Measurements from ENCODE around the gene TMEM232.

TMEM232 gene

DNA sequence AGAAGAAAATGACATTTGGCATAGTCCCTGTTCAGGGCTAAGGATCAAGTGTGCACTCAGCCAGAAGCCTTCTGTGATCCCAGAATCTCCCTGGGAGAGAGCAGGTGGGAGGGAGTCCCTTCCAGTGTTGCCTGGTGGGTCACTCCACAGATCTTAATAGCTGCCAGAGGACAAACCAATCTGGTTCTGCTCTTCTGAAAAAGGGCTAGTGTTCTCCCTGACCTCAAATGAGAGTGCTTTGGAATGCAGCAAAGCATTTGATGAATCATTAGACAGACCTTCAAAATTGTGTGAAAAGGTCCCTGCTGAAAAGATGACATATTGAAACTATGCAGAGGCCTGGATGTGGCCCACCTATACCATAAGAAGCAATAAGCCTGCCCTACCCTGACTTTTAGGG lies 339.7 kb downstream of the TMEM232 start:
- Histone ChIP-seq H3K4me3 (ENCODE audit: low read length in 2 of 2) (no peak overlapping the region), H3K36me3 (ENCODE audit: control insufficient read depth in 2 of 2, insufficient read depth in 2 of 2, low read length in 2 of 2) (no peaks in the 10 kb centered on the region), H3K9me3 (ENCODE audit: control insufficient read depth in 2 of 2, low read length in 2 of 2) (no peaks in the 10 kb centered on the region), H3K27ac (ENCODE audit: low read depth in 2 of 2, low read length in 2 of 2) (no peak overlapping the region), H3K27me3 (ENCODE audit: control insufficient read depth in 2 of 2, insufficient read depth in 2 of 2, low read length in 2 of 2) (no peaks in the 10 kb centered on the region), H3K4me1 (ENCODE audit: control insufficient read depth in 2 of 2, insufficient read depth in 2 of 2, low read length in 2 of 2) (no peaks in the 10 kb centered on the region), H3K9ac (ENCODE audit: low read depth in 1 of 2, low read length in 2 of 2) (no peak overlapping the region)

DNA sequence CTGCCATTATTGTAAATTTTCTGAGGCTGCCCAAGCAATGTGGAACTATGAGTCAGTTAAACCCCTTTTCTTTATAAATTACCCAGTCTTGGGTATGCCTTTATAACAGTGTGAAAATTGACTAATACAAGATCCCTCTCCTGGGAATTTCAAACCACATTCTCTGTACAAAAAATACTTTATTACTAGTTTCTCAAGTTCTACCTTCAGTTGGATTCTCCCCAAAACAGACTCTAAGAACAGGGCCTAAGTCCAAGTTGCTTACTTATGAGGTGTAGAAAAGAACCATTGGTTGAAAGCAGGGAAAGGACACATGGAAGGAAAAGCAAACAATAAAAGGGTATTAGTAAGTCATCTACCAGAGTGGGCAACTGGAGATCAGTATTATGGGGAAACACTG lies 343.2 kb downstream of the TMEM232 start:
- no peak overlapping the region for H3K9ac ChIP-seq (ENCODE audit: low read depth in 1 of 2, low read length in 2 of 2)
- no peaks in the 10 kb centered on the region for H3K9me3 ChIP-seq (ENCODE audit: control insufficient read depth in 2 of 2, low read length in 2 of 2)
- no peaks in the 10 kb centered on the region for H3K36me3 ChIP-seq (ENCODE audit: control insufficient read depth in 2 of 2, insufficient read depth in 2 of 2, low read length in 2 of 2)
- no peaks in the 10 kb centered on the region for H3K4me1 ChIP-seq (ENCODE audit: control insufficient read depth in 2 of 2, insufficient read depth in 2 of 2, low read length in 2 of 2)
- H3K27me3 ChIP-seq (ENCODE audit: control insufficient read depth in 2 of 2, insufficient read depth in 2 of 2, low read length in 2 of 2): no peaks in the 10 kb centered on the region
- H3K4me3 ChIP-seq (ENCODE audit: low read length in 2 of 2): no peak overlapping the region
- H3K27ac ChIP-seq (ENCODE audit: low read depth in 2 of 2, low read length in 2 of 2): no peak overlapping the region

DNA sequence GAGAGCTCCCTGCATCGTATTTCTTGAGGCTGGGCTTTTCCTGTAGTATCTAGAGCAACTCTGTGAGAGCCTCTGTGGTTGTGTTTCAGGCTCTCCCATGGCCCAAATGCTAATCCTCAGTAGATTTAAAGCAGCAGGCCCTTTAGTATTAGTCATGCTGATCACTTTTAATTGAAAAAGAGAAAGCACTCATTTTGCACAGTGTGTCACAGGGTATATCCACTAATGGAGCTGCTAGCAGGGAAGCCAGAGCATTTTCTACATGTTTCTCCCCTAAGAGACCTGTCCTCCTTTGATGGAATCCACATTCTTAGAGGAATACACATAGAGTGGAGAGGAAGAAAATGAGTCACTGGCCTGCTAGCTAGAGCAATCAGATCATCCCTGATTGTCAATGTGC lies 348.5 kb downstream of the TMEM232 start:
- H3K36me3 ChIP-seq (ENCODE audit: control insufficient read depth in 2 of 2, insufficient read depth in 2 of 2, low read length in 2 of 2): no peaks in the 10 kb centered on the region
- no peaks in the 10 kb centered on the region for H3K4me1 ChIP-seq (ENCODE audit: control insufficient read depth in 2 of 2, insufficient read depth in 2 of 2, low read length in 2 of 2)

DNA sequence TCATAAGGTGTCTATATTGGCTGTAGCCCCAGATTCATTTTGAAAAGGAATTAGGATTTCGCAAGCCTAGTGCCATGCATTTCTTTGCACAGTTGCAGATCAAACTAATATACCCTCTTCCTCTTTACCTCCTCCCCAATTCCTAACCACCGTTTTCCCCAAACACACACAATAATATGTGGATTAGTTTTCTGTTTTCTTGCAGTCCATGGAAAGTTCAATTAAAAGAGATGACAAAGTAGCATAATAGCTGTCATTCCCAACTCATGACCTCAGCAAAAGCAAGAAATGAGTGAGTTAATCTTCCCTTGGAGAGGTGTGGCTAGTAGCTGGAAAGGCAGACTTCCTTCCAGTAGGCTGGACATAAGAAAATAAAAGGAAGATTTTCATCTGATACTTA lies 349.1 kb downstream of the TMEM232 start:
- Histone ChIP-seq H3K27me3 (ENCODE audit: control insufficient read depth in 2 of 2, insufficient read depth in 2 of 2, low read length in 2 of 2) (no peaks in the 10 kb centered on the region), H3K27ac (ENCODE audit: low read depth in 2 of 2, low read length in 2 of 2) (no peak overlapping the region), H3K9ac (ENCODE audit: low read depth in 1 of 2, low read length in 2 of 2) (no peak overlapping the region), H3K4me3 (ENCODE audit: low read length in 2 of 2) (no peak overlapping the region), H3K4me1 (ENCODE audit: control insufficient read depth in 2 of 2, insufficient read depth in 2 of 2, low read length in 2 of 2) (no peaks in the 10 kb centered on the region), H3K9me3 (ENCODE audit: control insufficient read depth in 2 of 2, low read length in 2 of 2) (no peaks in the 10 kb centered on the region), H3K36me3 (ENCODE audit: control insufficient read depth in 2 of 2, insufficient read depth in 2 of 2, low read length in 2 of 2) (no peaks in the 10 kb centered on the region)

More for the DNA sequence above, 348.5 kb downstream of the TMEM232 start:
- Histone ChIP-seq H3K27ac (ENCODE audit: low read depth in 2 of 2, low read length in 2 of 2) (no peak overlapping the region), H3K4me3 (ENCODE audit: low read length in 2 of 2) (no peak overlapping the region), H3K27me3 (ENCODE audit: control insufficient read depth in 2 of 2, insufficient read depth in 2 of 2, low read length in 2 of 2) (no peaks in the 10 kb centered on the region), H3K9ac (ENCODE audit: low read depth in 1 of 2, low read length in 2 of 2) (no peak overlapping the region), H3K9me3 (ENCODE audit: control insufficient read depth in 2 of 2, low read length in 2 of 2) (no peaks in the 10 kb centered on the region)

DNA sequence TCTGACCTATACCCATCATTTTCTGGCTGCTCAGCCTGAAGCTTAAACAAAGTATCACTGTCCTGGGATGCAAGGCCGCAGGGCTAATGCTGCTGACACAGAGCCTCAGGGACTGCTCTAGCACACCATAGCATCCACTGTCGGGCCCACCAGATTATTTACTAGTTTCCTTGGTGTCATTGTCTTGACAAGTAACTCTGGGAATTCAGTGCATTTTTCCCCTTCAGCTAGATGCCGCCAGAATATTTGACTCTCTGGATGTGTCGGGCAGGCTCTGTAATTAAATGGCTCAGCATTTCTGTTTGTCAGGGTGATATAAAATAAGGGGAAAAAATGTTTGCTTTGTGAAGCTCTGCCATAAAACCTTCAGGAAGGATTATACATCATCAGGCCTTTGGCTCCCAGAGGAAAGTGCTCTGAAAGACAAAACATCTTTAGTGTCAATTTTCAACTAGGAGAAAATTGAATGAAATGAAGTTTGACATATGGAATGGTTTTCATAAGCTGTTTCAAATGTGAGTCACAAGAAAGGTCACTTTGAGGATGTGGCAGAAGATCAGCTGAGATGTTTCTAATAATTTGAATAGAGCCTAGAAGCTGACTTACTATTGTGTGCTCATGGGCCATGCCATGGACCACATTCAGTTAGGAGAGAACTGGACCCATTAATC lies 350.1 kb downstream of the TMEM232 start:
- H3K27ac ChIP-seq (ENCODE audit: low read depth in 2 of 2, low read length in 2 of 2): no peak overlapping the region

DNA sequence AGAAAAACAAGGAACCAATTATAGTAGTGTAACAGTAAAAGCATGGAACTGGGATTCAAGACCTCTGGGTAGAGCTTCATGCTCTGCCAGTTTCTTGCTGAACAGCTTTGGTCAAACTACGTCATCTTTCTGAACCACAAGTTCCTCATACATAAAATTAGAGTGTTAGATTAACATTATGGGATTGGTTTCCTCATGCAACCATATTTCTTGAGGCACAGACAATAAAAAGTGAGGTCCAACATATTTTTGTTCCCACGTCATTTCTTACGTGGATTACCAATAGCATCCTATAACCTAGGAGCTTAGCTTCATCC lies 354.8 kb downstream of the TMEM232 start:
- Histone ChIP-seq H3K36me3 (ENCODE audit: control insufficient read depth in 2 of 2, insufficient read depth in 2 of 2, low read length in 2 of 2) (no peaks in the 10 kb centered on the region), H3K27ac (ENCODE audit: low read depth in 2 of 2, low read length in 2 of 2) (no peak overlapping the region), H3K9me3 (ENCODE audit: control insufficient read depth in 2 of 2, low read length in 2 of 2) (no peaks in the 10 kb centered on the region), H3K27me3 (ENCODE audit: control insufficient read depth in 2 of 2, insufficient read depth in 2 of 2, low read length in 2 of 2) (no peaks in the 10 kb centered on the region), H3K9ac (ENCODE audit: low read depth in 1 of 2, low read length in 2 of 2) (no peak overlapping the region), H3K4me1 (ENCODE audit: control insufficient read depth in 2 of 2, insufficient read depth in 2 of 2, low read length in 2 of 2) (no peaks in the 10 kb centered on the region), H3K4me3 (ENCODE audit: low read length in 2 of 2) (no peak overlapping the region)

More for the DNA sequence above, 350.1 kb downstream of the TMEM232 start:
- Histone ChIP-seq H3K36me3 (ENCODE audit: control insufficient read depth in 2 of 2, insufficient read depth in 2 of 2, low read length in 2 of 2) (no peaks in the 10 kb centered on the region), H3K9ac (ENCODE audit: low read depth in 1 of 2, low read length in 2 of 2) (no peak overlapping the region), H3K4me3 (ENCODE audit: low read length in 2 of 2) (no peak overlapping the region), H3K4me1 (ENCODE audit: control insufficient read depth in 2 of 2, insufficient read depth in 2 of 2, low read length in 2 of 2) (no peaks in the 10 kb centered on the region), H3K27me3 (ENCODE audit: control insufficient read depth in 2 of 2, insufficient read depth in 2 of 2, low read length in 2 of 2) (no peaks in the 10 kb centered on the region), H3K9me3 (ENCODE audit: control insufficient read depth in 2 of 2, low read length in 2 of 2) (no peaks in the 10 kb centered on the region)

DNA sequence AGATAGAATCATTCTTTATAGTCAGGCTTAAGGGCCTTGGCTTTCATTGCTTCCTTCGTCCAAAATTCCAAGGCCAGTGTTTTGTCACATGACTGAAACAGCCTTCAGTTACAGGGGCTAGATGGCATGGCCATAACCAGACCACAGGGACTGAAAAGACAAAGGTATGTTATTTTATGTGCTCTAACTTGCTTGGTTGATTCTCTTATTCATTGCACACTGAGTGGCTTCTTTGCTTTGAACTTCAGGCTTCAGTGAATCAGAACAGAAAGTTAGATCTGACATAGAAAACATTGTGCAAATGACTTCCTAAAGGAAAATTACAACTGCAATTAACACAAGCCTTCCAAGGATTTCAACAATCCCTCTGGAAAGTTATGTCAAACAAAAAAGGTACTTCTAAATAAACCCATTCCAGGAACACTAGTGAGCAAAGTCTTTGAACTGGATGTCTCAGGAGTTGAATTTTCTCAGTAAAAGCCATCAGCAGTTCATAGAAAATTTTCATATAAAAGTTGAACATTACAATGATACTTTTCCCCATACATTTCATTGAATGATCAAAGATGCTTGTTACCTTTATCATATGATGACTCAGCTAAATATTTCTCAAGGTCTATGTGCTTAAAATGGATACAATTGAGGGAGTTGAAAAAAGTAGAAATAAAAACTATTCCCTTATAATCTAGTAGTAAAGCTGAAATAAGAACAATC lies 355.3 kb downstream of the TMEM232 start:
- no peaks in the 10 kb centered on the region for H3K27me3 ChIP-seq (ENCODE audit: control insufficient read depth in 2 of 2, insufficient read depth in 2 of 2, low read length in 2 of 2)

More for the DNA sequence above, 355.3 kb downstream of the TMEM232 start:
- no peak overlapping the region for H3K27ac ChIP-seq (ENCODE audit: low read depth in 2 of 2, low read length in 2 of 2)
- H3K36me3 ChIP-seq (ENCODE audit: control insufficient read depth in 2 of 2, insufficient read depth in 2 of 2, low read length in 2 of 2): no peaks in the 10 kb centered on the region
- H3K9me3 ChIP-seq (ENCODE audit: control insufficient read depth in 2 of 2, low read length in 2 of 2): no peaks in the 10 kb centered on the region
- no peak overlapping the region for H3K4me3 ChIP-seq (ENCODE audit: low read length in 2 of 2)
- H3K4me1 ChIP-seq (ENCODE audit: control insufficient read depth in 2 of 2, insufficient read depth in 2 of 2, low read length in 2 of 2): no peaks in the 10 kb centered on the region
- H3K9ac ChIP-seq (ENCODE audit: low read depth in 1 of 2, low read length in 2 of 2): no peak overlapping the region

All from mucosa of rectum (tissue), 2 donors.